Measurements from ENCODE around the gene KLHL29. TPM values are rescaled to one million over a fixed set of nuclear protein-coding genes. Genes with fewer than 3 reads are reported as not detected.

Gene KLHL29
- total RNA-seq, 1 experiment from 2014 or later, result 2.6 TPM

GRCh38 chr2:23662941-23663920 is 278.3 kb downstream of the KLHL29 start:
- no peak overlapping the region for H3K27ac ChIP-seq (ENCODE audit: low read length)
- H3K9me2 ChIP-seq (replicated peaks; ENCODE audit: low read length), result no peaks in the 10 kb centered on the region
- no peaks in the 10 kb centered on the region for H4K20me1 ChIP-seq (ENCODE audit: low read length)
- H3K4me2 ChIP-seq (ENCODE audit: low read length), result no peak overlapping the region
- H3K79me2 ChIP-seq (ENCODE audit: low read length), result no peaks in the 10 kb centered on the region
- intact Hi-C loops (cut with micrococcal nuclease), result no loop called here
- no peaks in the 10 kb centered on the region for H3K4me1 ChIP-seq (ENCODE audit: insufficient read depth, low read length)
- no peaks in the 10 kb centered on the region for H3K36me3 ChIP-seq (ENCODE audit: low read depth, low read length)
- H3F3A ChIP-seq (ENCODE audit: low read length, unreplicated experiment), result no peaks in the 10 kb centered on the region
- DNase-seq, result no peak
- ChIA-PET POLR2A (ENCODE audit: unreplicated experiment) (no interaction called here), CTCF (no interaction called here)
- no peak overlapping the region for H3K9ac ChIP-seq (ENCODE audit: low read length)
- TF ChIP-seq EZH2phosphoT487 (IDR thresholded peaks at IDR 0.05; ENCODE audit: borderline replicate concordance, low read length) (no peak), EZH2 (IDR thresholded peaks at IDR 0.05; ENCODE audit: low read length, unreplicated experiment) (no peak)
- TF ChIP-seq, protein P1, sequence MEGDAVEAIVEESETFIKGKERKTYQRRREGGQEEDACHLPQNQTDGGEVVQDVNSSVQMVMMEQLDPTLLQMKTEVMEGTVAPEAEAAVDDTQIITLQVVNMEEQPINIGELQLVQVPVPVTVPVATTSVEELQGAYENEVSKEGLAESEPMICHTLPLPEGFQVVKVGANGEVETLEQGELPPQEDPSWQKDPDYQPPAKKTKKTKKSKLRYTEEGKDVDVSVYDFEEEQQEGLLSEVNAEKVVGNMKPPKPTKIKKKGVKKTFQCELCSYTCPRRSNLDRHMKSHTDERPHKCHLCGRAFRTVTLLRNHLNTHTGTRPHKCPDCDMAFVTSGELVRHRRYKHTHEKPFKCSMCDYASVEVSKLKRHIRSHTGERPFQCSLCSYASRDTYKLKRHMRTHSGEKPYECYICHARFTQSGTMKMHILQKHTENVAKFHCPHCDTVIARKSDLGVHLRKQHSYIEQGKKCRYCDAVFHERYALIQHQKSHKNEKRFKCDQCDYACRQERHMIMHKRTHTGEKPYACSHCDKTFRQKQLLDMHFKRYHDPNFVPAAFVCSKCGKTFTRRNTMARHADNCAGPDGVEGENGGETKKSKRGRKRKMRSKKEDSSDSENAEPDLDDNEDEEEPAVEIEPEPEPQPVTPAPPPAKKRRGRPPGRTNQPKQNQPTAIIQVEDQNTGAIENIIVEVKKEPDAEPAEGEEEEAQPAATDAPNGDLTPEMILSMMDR (conservative IDR thresholded peaks at IDR 0.05; ENCODE audit: low read depth, low read length), result no peak
- BruUV-seq (replicated peaks), result no TSS peak
- ATAC-seq, result no peak
- H2AFZ ChIP-seq (ENCODE audit: low read length), result no peak overlapping the region
- H3K4me3 ChIP-seq (ENCODE audit: low read length), result no peak overlapping the region
- H3K9me3 ChIP-seq (ENCODE audit: low read length), result no peaks in the 10 kb centered on the region
- no peaks in the 10 kb centered on the region for H3K27me3 ChIP-seq (ENCODE audit: low read length)

- intact Hi-C loops (cut with micrococcal nuclease), result no loop called here
- TF ChIP-seq, protein P1 (conservative IDR thresholded peaks at IDR 0.05; ENCODE audit: low read depth, low read length), result no peak
- no peak for TF ChIP-seq EZH2phosphoT487 (IDR thresholded peaks at IDR 0.05; ENCODE audit: borderline replicate concordance, low read length)
- no peak for TF ChIP-seq EZH2 (IDR thresholded peaks at IDR 0.05; ENCODE audit: low read length, unreplicated experiment)
- no peaks in the 10 kb centered on the region for H3K9me3 ChIP-seq (ENCODE audit: low read length)
- CTCF ChIA-PET, result no interaction called here
- H2AFZ ChIP-seq (ENCODE audit: low read length), result no peak overlapping the region
- no peaks in the 10 kb centered on the region for H3K79me2 ChIP-seq (ENCODE audit: low read length)
- no peak overlapping the region for H3K9ac ChIP-seq (ENCODE audit: low read length)
- BruUV-seq (replicated peaks), result no TSS peak
- H3K4me3 ChIP-seq (ENCODE audit: low read length), result no peak overlapping the region
- no peaks in the 10 kb centered on the region for H3K9me2 ChIP-seq (replicated peaks; ENCODE audit: low read length)
- POLR2A ChIA-PET (ENCODE audit: unreplicated experiment), result no interaction called here
- DNase-seq, result no peak
- H3K27me3 ChIP-seq (ENCODE audit: low read length), result no peaks in the 10 kb centered on the region
- no peaks in the 10 kb centered on the region for H3K36me3 ChIP-seq (ENCODE audit: low read depth, low read length)
- no peaks in the 10 kb centered on the region for H3K4me1 ChIP-seq (ENCODE audit: insufficient read depth, low read length)
- no peak for ATAC-seq
- no peak overlapping the region for H3K4me2 ChIP-seq (ENCODE audit: low read length)
- no peak overlapping the region for H3K27ac ChIP-seq (ENCODE audit: low read length)
- no peaks in the 10 kb centered on the region for H3F3A ChIP-seq (ENCODE audit: low read length, unreplicated experiment)
- H4K20me1 ChIP-seq (ENCODE audit: low read length), result no peaks in the 10 kb centered on the region
These were observed 279.2 kb downstream of the KLHL29 start for GRCh38 chr2:23664066-23664788.
